GM18951 (cell line): ENCODE measurements around the gene PLOD1.
A peak's percentile ranks its signal among the peaks of the same experiment; 100 is the strongest.

ENCODE experiments used
- POLR2A ChIP-seq: IDR thresholded peaks from 4 replicates; pipeline ENCODE4 v1.6.1; 2011; ENCODE audit warnings: mild to moderate bottlenecking; ENCODE audit not compliant: insufficient read length, insufficient read depth; ENCODE audit errors: extremely low read depth
- in situ Hi-C: fragments of 300-500 bp; cut with MboI; formaldehyde crosslinking; loops from one replicate; pipeline ENCODE4 v1.12.0; 2022; ENCODE audit warnings: low sequenced_read_pairs, mixed read lengths, inconsistent platforms; ENCODE audit not compliant: unreplicated experiment

The PLOD1 gene

GRCh38 chr1:11960276-11960675, 25.8 kb downstream of the PLOD1 start:
- in situ Hi-C loops = no loop called here
- no peak for TF ChIP-seq POLR2A

GRCh38 chr1:11960715-11961114, 26.2 kb downstream of the PLOD1 start:
- in situ Hi-C loops = no loop called here
- no peak for TF ChIP-seq POLR2A

- in situ Hi-C loops = no loop called here
- no peak for TF ChIP-seq POLR2A
These were observed 26.7 kb downstream of the PLOD1 start for GRCh38 chr1:11961230-11961629.

- TF ChIP-seq POLR2A = no peak
- in situ Hi-C loops = no loop called here
These were observed 29.1 kb downstream of the PLOD1 start for GRCh38 chr1:11963622-11964021.

GRCh38 chr1:11964656-11965055, 30.1 kb downstream of the PLOD1 start:
- in situ Hi-C loops = no loop called here

GRCh38 chr1:11967028-11967547, 32.6 kb downstream of the PLOD1 start:
- TF ChIP-seq POLR2A = no peak
- in situ Hi-C loops = no loop called here

More at GRCh38 chr1:11964656-11965055, 30.1 kb downstream of the PLOD1 start:
- TF ChIP-seq POLR2A = no peak

GRCh38 chr1:11970441-11971185, 36.1 kb downstream of the PLOD1 start:
- TF ChIP-seq POLR2A = no peak
- in situ Hi-C loops = no loop called here

GRCh38 chr1:11977625-11978024, 43.1 kb downstream of the PLOD1 start:
- in situ Hi-C loops = no loop called here

GRCh38 chr1:11978301-11978700, 43.8 kb downstream of the PLOD1 start:
- no peak for TF ChIP-seq POLR2A
- in situ Hi-C loops = no loop called here

More at GRCh38 chr1:11977625-11978024, 43.1 kb downstream of the PLOD1 start:
- no peak for TF ChIP-seq POLR2A

- in situ Hi-C loops = no loop called here
- TF ChIP-seq POLR2A = no peak
These were observed 44.7 kb downstream of the PLOD1 start for GRCh38 chr1:11979028-11979850.

- in situ Hi-C loops = no loop called here
- TF ChIP-seq POLR2A = peak; percentile 79
These were observed 45.5 kb downstream of the PLOD1 start, which contains the start of gene MFN2 for GRCh38 chr1:11979851-11980675. Gene MFN2 (plus strand): TSS chr1:11980444. CDS start chr1:11989169, 8,725 bp downstream.

GRCh38 chr1:11980676-11980972, 46.1 kb downstream of the PLOD1 start:
- in situ Hi-C loops = no loop called here
- no peak for TF ChIP-seq POLR2A
